Neural cell (in vitro differentiated cells): ENCODE measurements around the gene U2SURP.

ENCODE experiments used
- POLR2AphosphoS5 ChIP-seq: IDR thresholded peaks from 2 replicates; pipeline ENCODE4 v1.6.1; 2012
- TF ChIP-seq, protein P1 (sequence below): fragments of 450-650 bp; IDR thresholded peaks from 2 replicates; pipeline ENCODE4 v1.5.1; 2014; ENCODE audit warnings: antibody characterized with exemption, mild to moderate bottlenecking, moderate library complexity; ENCODE audit not compliant: poor library complexity, severe bottlenecking

DNA sequence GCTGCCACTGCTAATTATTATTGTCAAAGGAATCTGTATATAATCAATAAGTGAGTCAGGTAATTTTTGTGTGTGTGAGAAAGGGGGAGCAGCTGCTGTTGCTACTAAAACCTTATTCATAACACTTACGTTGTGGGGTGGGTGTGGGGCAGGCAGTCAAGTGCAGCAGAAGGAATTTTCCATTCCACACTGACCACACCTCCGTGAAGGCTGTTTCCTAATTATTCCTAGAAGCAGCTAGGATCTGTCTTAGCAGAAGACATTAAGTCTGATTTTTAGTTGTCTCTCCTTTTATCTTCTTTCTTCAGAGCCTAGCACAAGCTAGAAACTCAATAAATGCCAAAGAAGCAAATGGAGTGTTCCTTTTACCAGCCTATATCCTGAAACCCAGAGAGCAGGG is 4.0 kb upstream of the U2SURP start:
- TF ChIP-seq, protein P1, sequence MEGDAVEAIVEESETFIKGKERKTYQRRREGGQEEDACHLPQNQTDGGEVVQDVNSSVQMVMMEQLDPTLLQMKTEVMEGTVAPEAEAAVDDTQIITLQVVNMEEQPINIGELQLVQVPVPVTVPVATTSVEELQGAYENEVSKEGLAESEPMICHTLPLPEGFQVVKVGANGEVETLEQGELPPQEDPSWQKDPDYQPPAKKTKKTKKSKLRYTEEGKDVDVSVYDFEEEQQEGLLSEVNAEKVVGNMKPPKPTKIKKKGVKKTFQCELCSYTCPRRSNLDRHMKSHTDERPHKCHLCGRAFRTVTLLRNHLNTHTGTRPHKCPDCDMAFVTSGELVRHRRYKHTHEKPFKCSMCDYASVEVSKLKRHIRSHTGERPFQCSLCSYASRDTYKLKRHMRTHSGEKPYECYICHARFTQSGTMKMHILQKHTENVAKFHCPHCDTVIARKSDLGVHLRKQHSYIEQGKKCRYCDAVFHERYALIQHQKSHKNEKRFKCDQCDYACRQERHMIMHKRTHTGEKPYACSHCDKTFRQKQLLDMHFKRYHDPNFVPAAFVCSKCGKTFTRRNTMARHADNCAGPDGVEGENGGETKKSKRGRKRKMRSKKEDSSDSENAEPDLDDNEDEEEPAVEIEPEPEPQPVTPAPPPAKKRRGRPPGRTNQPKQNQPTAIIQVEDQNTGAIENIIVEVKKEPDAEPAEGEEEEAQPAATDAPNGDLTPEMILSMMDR: no peak
- TF ChIP-seq POLR2AphosphoS5: no peak
